ENCODE data around the gene PGBD1. TPM values are rescaled to one million over a fixed set of nuclear protein-coding genes. Genes with fewer than 3 reads are reported as not detected.

PGBD1 gene
- total and polyA plus RNA-seq, 2 of the 13 experiments (the other 11 are each of a cell fraction or from before 2014, with no cell fraction given): 3.6 to 6.9 TPM

DNA sequence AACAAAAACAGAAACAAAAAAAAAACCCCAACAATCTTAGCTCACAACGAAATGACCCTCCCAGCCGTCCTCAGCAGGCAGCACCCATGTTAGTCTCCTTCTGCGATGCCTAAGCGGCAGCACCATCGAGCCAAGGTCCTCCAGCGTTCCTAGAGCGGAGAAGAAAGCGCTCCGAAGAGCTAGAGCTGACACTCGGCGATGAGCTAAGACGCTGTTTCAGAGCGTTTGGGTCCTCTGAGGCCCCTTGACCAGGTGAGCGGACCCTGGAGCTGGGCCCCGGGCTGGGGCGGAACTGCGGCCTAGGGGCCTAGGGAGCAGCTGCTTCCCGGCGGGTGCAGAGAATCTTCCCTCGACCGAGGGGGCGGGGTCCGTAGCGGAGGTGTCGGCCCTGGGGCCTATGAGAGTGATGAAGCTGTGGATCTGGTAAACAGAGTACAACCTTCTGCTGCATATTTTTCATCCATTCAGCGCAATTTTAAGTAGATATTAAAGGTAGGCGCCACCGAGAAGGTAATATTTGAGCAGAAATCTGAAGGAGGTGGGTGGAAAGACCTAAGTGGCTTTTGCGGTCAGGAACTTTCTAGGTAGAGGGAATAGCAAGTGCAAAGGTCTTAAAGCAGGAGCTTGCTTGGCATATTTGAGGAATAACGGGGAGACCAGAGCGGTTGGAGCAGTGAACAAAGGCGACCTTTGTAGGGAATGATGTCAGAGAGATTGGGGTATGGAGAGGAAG, 14.2 kb upstream of the PGBD1 start, which contains the start of gene ZSCAN26 (continued):
- 0 out of 4 replicates have a peak, but pooled peaks of 1 of the 2 experiments have one; percentile 14 for TF ChIP-seq NR2F1 (CRISPR knock-in tag; IDR thresholded peaks at IDR 0.05)
- TF ChIP-seq CHD2 (IDR thresholded peaks at IDR 0.05; ENCODE audit: low read depth, low read length): no peak
- no peak for TF ChIP-seq FOXM1 (CRISPR knock-in tag; IDR thresholded peaks at IDR 0.05)
- TF ChIP-seq ZNF136 (CRISPR knock-in tag; IDR thresholded peaks at IDR 0.05; ENCODE audit: low read depth): peak; percentile 83; the same call in 1 of the 2 replicates
- no peak for TF ChIP-seq JDP2 (CRISPR knock-in tag; IDR thresholded peaks at IDR 0.05; ENCODE audit: borderline replicate concordance)
- TF ChIP-seq RFXANK (CRISPR knock-in tag; IDR thresholded peaks at IDR 0.05): no peak; the same call in 1 of the 2 replicates
- TF ChIP-seq, protein P1, sequence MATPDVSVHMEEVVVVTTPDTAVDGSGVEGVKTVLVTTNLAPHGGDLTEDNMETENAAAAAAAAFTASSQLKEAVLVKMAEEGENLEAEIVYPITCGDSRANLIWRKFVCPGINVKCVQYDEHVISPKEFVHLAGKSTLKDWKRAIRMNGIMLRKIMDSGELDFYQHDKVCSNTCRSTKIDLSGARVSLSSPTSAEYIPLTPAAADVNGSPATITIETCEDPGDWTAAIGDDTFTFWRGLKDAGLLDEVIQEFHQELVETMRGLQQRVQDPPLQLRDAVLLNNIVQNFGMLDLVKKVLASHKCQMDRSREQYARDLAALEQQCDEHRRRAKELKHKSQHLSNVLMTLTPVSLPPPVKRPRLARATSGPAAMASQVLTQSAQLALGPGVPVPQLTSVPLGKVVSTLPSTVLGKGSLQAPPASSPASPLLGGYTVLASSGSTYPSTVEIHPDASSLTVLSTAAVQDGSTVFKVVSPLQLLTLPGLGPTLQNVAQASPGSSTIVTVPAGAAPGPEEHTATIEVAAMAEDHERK (CRISPR knock-in tag; IDR thresholded peaks at IDR 0.05; ENCODE audit: low read depth): 0 out of 2 replicates have a peak, but pooled peaks have one; percentile 16
- TF ChIP-seq SOX13 (IDR thresholded peaks at IDR 0.05): no peak
- TF ChIP-seq SOX13 (CRISPR knock-in tag; conservative IDR thresholded peaks at IDR 0.05 in 1 of 2, IDR thresholded peaks at IDR 0.05 in 1 of 2): peak in 1 of 2 experiments; percentile 33; a peak in 1 of 4 replicates
- 0 out of 2 replicates have a peak, but pooled peaks have one; percentile 44 for TF ChIP-seq ZMYM2 (CRISPR knock-in tag; IDR thresholded peaks at IDR 0.05)
- TF ChIP-seq ZNF329 (CRISPR knock-in tag; IDR thresholded peaks at IDR 0.05; ENCODE audit: low read depth): no peak
- TF ChIP-seq ZSCAN29 (CRISPR knock-in tag; conservative IDR thresholded peaks at IDR 0.05): peak; percentile 88; the same call in 1 of the 2 replicates
- 0 out of 2 replicates have a peak, but pooled peaks have one; percentile 88 for TF ChIP-seq ZNF850 (CRISPR knock-in tag; conservative IDR thresholded peaks at IDR 0.05)
- no peak for TF ChIP-seq FIP1L1 (IDR thresholded peaks at IDR 0.05; ENCODE audit: borderline replicate concordance, insufficient read depth, low read depth, low read length)
- peak; percentile 79 for TF ChIP-seq ZMYM3 (CRISPR knock-in tag; IDR thresholded peaks at IDR 0.05)
- peak; percentile 64; the same call in 1 of the 2 replicates for TF ChIP-seq RXRB (CRISPR knock-in tag; IDR thresholded peaks at IDR 0.05; ENCODE audit: borderline replicate concordance)
- TF ChIP-seq ZNF569 (CRISPR knock-in tag; IDR thresholded peaks at IDR 0.05; ENCODE audit: borderline replicate concordance): no peak
- peak; percentile 65; the same call in 1 of the 2 replicates for TF ChIP-seq FOXK1 (CRISPR knock-in tag; IDR thresholded peaks at IDR 0.05; ENCODE audit: borderline replicate concordance, low read depth)
- TF ChIP-seq, protein P2, sequence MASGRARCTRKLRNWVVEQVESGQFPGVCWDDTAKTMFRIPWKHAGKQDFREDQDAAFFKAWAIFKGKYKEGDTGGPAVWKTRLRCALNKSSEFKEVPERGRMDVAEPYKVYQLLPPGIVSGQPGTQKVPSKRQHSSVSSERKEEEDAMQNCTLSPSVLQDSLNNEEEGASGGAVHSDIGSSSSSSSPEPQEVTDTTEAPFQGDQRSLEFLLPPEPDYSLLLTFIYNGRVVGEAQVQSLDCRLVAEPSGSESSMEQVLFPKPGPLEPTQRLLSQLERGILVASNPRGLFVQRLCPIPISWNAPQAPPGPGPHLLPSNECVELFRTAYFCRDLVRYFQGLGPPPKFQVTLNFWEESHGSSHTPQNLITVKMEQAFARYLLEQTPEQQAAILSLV (CRISPR knock-in tag; IDR thresholded peaks at IDR 0.05; ENCODE audit: borderline replicate concordance): peak; percentile 57; the same call in 1 of the 2 replicates
- TF ChIP-seq ZNF790 (CRISPR knock-in tag; IDR thresholded peaks at IDR 0.05; ENCODE audit: borderline replicate concordance): no peak
- TF ChIP-seq MIER2 (CRISPR knock-in tag; IDR thresholded peaks at IDR 0.05): 0 out of 2 replicates have a peak, but pooled peaks have one; percentile 33
- TF ChIP-seq NFKBIZ (CRISPR knock-in tag; IDR thresholded peaks at IDR 0.05): no peak; the same call in 1 of the 2 replicates
- TF ChIP-seq ZNF234 (CRISPR knock-in tag; conservative IDR thresholded peaks at IDR 0.05): no peak

Measured in HepG2 (cell line).